Measurements from ENCODE around the gene CRACR2A.

DNA sequence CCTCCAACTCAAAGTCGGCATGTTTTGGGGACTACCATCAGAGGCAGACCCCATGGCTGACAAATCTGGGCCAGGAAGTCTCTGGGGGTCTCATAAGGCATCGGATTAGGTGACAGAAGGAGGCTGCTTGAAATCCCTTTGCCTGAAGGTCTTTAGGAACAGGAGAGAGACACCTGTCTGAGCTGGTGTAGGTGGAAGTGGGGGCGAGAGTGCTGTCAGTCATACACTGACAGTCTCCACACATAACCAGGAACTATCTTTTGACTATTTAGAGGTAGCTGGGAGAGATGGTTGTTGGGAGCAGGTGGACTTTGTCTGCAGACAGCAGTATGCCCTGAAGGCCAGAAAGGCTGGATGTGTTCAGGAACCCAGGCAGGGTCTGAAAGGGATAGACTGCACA is 163.2 kb downstream of the CRACR2A start:
- TF ChIP-seq, protein P1, sequence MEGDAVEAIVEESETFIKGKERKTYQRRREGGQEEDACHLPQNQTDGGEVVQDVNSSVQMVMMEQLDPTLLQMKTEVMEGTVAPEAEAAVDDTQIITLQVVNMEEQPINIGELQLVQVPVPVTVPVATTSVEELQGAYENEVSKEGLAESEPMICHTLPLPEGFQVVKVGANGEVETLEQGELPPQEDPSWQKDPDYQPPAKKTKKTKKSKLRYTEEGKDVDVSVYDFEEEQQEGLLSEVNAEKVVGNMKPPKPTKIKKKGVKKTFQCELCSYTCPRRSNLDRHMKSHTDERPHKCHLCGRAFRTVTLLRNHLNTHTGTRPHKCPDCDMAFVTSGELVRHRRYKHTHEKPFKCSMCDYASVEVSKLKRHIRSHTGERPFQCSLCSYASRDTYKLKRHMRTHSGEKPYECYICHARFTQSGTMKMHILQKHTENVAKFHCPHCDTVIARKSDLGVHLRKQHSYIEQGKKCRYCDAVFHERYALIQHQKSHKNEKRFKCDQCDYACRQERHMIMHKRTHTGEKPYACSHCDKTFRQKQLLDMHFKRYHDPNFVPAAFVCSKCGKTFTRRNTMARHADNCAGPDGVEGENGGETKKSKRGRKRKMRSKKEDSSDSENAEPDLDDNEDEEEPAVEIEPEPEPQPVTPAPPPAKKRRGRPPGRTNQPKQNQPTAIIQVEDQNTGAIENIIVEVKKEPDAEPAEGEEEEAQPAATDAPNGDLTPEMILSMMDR (IDR thresholded peaks at IDR 0.05) = no peak
- no peak for TF ChIP-seq POLR2A (IDR thresholded peaks at IDR 0.05)

All from right lobe of liver (tissue), 4 donors.